Kidney capillary endothelial cell (primary cell): ENCODE results near the gene DOCK2.

Experiments
- DNase-seq: peaks from one replicate; pipeline ENCODE4 v3.0.0-alpha.2; 2018; ENCODE audit warnings: low spot score

The DOCK2 gene

GRCh38 chr5:170097934-170098333 is 460.9 kb downstream of the DOCK2 start:
- DNase-seq, result peak; percentile 24

- peak; percentile 74 for DNase-seq
These were observed 463.2 kb downstream of the DOCK2 start for GRCh38 chr5:170100066-170100943.

DNA sequence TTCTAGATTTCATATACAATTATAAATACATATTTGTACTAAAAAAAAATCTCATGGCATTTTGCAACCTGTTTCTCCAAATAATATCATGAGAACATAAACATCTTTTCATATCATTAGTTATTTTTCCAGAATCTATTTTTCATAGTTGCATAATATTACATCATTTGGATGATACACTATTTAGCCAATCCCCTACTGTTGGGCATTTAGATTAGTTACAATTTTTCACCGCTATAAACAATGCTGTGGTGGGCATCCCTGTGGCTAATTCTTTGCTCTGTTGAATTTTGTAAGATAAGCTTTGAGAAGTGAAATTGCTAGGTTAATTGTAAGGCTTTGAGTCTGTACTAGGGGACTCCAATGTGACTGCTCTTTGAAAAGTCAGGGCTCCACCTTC is 466.4 kb downstream of the DOCK2 start:
- no peak for DNase-seq

DNA sequence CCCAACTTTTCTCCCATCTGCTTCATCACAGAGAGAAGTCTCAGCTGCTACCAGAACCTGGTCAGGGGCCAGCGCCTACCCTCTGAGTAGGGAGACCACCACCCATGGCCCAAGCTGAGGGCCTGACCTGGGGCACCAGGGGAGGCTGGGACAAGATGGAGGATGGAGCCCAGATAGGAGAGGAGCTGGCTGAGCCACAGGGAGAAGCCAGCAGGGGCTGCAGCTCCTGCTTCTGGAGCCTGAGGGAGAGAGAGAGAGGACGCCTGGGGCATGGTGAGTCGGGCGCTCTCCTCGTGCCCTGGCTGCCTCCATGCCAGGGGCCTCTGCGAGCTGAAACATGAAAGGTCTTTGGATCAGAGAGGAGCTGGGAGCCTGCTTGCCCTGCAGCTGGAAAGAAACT is 467.2 kb downstream of the DOCK2 start:
- DNase-seq, result no peak

- no peak for DNase-seq
These were observed 467.6 kb downstream of the DOCK2 start for GRCh38 chr5:170104710-170105109.

DNA sequence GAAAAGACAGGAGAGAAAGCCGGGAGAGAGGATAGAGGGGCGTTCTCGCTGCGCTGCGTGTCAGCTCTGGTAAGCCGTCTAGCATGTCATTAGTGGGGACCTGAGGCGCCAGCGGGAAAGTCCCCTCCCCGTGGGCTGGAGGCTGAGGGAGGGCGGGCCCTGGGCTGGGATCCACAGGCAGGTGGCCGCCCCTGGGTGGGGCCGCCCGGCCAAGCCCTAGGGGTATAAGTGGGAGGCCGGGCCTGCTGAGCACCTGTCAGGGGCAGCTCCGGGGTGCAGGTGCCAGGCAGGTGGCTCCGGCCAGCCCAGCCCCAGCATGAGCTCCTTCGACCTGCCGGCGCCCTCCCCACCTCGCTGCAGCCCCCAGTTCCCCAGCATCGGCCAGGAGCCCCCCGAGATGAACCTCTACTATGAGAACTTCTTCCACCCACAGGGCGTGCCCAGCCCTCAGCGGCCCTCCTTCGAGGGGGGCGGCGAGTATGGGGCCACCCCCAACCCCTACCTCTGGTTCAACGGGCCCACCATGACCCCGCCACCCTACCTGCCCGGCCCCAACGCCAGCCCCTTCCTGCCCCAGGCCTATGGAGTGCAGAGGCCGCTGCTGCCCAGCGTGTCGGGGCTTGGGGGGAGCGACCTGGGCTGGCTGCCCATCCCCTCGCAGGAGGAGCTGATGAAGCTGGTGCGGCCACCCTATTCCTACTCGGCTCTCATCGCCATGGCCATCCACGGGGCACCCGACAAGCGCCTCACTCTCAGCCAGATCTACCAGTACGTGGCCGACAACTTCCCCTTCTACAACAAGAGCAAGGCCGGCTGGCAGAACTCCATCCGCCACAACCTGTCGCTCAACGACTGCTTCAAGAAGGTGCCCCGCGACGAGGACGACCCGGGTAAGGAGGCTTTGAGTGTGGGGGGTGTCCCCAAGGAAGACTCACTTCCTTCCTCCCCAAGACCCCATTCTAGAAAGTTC is 468.9 kb downstream of the DOCK2 start, which contains the start of gene FOXI1:
TSS of gene FOXI1 (plus strand) at position 256 of the 970 bp plus-strand sequence. CDS start at position 317, 61 bp downstream.
- DNase-seq, result no peak

DNA sequence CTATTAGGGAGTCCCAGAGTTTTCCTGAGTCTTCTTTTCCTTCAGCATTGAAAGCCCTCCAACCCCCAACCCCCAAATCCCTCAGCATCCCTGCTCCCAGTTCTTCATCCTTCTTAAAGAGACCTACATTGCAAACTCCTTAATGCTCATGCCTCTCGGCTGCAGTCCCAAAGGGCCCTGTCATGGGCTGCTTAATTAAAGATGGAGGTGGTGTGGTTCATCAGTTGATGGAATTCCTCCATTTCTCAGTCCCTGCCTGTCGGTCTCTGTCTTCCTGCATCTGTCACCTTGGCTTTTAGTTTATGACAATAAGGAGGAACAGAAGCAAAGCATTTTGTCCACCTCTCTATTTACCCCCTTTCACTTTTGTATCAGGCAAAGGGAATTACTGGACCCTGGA is 470.6 kb downstream of the DOCK2 start:
- DNase-seq, result no peak

GRCh38 chr5:170108266-170108785 is 471.3 kb downstream of the DOCK2 start:
- no peak for DNase-seq

GRCh38 chr5:170109059-170110031 is 472.3 kb downstream of the DOCK2 start:
- DNase-seq, result no peak

DNA sequence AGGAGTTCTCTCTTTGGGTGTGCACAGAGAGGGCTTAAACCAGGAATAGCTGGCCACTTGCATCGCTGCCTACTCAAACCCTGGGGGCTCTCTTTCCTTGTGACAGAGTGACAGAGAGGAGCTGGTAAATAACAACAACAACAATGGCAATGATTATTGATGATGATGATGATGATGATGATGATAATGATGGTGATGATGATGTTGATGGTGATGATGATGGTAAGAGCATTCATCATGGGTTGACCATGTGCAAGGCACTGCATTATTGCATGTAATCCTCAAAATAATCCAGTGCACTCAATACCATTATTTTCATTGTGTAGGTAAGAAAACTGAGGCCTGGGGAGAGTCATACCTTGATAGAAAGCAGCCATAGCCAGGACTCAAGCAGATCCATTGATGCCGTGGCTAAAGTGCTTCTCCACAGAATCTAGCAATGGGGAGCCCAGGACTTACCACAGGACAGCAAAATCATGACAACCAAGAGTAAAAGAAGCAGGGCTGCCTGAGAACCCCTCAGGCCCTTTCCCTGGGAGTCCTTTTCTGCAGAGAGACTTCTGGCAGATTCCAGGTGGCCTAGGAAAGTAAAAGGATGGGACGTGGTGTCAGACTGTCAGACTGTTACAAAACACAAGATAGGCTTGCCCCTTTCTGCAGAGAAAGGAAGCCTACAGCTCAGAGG is 473.5 kb downstream of the DOCK2 start:
- DNase-seq, result no peak

DNA sequence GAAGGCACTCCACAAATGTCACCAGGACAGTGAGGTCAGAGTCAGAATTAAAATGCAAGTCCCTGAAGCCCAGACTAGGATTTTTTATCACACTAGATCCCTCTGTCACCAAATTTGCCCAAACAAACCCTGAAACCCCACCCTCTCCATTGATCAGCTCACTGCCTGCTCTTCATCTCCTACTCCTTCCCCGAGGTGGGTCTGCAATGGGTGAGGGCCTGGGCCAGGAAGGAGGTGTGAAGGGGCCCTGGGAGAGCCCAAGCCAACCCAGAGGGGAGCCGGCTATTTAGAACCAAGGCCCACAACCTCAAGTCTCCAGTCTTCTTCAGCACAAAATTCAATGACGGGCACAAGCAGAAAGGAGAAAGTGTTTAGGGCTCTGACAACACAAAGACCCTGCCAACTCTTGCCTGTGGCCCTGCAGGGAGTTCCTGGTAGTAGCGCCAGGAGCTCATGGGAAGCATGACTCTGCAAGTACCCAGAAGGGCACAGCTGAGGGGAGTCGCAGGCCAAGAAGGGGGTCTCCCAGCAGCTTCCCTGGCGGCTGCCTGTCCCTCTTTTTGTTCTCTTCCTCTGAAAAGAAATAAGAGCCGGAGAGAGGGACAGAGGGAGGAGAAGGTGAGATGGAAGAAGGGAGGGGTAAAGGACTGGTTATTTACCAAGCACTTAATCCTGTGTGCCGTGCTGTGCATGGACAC is 474.2 kb downstream of the DOCK2 start:
- DNase-seq, result no peak

DNA sequence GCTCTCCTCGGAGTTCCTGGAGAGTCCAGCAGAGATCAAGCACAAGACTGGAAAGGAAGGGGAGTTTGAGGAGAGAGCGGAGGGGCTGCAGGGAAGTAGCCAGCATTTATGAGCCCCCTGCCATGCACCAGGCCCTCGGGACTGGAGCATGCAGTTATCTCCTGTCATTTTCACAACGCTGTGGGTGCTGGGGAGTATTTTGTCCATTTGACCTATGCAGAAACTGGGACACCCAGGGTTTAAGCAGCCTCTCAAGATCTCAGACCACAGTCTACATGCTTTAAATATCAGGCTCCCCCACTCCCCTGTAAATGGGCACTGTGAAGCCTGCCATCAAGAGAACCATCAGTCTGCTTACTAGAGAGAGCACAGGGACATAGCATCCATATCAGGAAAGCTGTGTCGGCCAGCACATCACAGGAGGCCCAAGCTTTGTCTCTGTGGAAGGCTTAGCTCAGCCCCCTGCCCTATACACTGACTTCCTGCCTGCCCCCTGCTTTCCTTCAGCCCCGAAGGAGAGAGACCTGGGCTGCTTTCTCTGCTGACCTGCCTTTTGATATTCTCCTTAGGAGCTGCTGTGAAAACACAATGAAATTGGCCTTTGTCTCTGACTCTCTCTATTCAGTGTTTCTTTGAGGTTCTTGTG is 475.9 kb downstream of the DOCK2 start:
- DNase-seq, result no peak

GRCh38 chr5:170113522-170113900 is 476.4 kb downstream of the DOCK2 start:
- DNase-seq, result no peak

DNA sequence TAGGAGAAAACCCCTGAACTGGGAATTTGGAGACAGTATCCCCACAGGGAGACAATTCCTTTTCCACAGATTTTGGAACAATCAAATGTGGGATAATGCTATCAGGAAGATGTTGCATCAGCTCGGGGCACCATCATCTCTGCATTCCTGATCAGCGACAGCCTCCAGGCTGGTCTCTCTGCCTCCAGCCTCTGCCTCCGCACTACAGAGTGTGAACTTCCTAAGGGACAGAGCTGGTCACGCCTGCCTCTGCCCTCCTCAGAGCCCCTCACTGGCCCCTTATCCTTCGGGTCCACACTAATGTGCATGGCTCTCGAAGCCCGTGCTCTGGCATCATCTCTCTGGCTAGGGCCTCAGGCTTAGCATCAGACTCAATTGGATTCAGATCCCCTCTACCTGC is 477.2 kb downstream of the DOCK2 start:
- no peak for DNase-seq

- DNase-seq, result no peak
These were observed 478.9 kb downstream of the DOCK2 start for GRCh38 chr5:170115925-170116324.

GRCh38 chr5:170117736-170118135 is 480.7 kb downstream of the DOCK2 start:
- DNase-seq, result no peak

- DNase-seq, result no peak
These were observed 483.5 kb downstream of the DOCK2 start for GRCh38 chr5:170120576-170120975.

GRCh38 chr5:170121321-170121720 is 484.2 kb downstream of the DOCK2 start:
- no peak for DNase-seq

DNA sequence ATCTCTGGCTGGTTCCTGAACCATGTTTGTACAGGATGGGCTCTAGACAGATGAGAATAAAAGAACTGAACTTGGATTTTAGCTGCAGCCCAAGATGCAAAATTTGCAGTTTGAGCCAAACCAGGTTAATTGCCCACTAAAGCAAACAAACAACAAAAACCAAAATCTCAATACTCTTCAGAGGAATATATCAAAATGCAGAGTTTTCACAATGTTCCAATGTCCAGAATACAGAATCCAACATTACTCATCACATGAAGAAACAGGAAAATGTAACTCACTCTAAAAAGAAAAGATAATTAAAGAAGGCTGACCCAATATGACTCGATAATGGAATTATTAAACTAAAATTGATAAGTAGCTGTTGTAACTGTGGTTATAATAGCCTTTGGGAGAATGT is 489.0 kb downstream of the DOCK2 start:
- DNase-seq, result no peak

DNA sequence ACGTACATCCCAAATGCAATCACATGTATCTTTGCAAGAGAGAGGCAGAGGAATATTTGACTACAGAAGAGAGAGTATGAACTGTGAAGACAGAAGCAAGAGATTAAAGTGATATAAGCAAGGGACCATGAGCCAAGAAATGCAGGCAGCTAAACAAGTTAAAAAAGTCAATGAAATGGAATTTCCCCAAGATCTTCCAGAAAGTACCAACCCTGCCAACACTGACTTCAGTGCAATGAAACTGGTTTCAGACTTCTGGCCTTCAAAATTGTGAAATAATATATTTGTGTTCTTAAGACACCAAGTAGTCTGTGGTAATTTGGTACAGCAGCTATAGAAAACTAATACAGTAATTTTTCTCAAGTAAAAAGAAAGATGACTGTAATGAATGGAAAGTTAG is 489.6 kb downstream of the DOCK2 start:
- no peak for DNase-seq
